ENCODE results near the gene NR2F6.

The NR2F6 gene

DNA sequence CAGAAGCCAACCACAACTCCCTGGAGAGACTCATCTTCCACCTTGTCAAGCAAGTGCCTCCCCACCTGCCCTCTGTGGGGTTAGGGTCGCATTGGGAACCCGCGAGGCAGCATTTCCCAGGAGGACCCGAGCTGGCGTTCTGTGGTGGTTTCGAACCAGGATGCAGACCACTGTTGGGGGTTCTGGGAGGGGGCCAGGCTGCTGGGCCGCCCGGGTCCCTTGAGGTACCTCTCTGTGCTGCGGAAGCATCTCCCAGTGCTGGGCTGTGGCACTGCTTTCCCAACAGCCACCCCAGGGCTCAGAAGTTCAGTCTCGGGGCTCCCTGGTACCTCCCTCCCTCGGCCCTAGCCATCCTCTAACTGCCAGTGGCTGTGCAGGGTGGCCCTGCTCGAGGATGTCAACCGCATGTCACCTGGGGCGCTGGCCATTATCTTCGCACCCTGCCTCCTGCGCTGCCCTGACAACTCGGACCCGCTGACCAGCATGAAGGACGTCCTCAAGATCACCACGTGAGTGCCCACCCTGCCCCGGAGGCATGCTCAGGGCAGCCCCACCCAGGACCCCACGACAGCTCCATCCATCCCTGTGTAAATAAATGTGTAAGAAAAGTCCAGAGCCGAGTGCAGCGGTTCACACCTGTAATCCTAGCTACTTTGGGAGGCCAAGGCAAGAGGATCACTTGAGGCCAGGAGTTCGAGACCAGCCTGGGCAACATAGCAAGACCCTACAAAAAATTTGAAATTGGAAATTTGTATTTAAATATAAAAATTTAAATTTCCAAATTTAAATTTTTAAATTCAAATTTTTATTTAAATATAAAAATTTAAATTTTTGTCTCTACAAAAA lies 38.8 kb downstream of the NR2F6 start:
- no peak overlapping the region for H3K27ac ChIP-seq
- H3K36me3 ChIP-seq (ENCODE audit: control insufficient read depth, insufficient read depth, low read length) = no peaks in the 10 kb centered on the region

DNA sequence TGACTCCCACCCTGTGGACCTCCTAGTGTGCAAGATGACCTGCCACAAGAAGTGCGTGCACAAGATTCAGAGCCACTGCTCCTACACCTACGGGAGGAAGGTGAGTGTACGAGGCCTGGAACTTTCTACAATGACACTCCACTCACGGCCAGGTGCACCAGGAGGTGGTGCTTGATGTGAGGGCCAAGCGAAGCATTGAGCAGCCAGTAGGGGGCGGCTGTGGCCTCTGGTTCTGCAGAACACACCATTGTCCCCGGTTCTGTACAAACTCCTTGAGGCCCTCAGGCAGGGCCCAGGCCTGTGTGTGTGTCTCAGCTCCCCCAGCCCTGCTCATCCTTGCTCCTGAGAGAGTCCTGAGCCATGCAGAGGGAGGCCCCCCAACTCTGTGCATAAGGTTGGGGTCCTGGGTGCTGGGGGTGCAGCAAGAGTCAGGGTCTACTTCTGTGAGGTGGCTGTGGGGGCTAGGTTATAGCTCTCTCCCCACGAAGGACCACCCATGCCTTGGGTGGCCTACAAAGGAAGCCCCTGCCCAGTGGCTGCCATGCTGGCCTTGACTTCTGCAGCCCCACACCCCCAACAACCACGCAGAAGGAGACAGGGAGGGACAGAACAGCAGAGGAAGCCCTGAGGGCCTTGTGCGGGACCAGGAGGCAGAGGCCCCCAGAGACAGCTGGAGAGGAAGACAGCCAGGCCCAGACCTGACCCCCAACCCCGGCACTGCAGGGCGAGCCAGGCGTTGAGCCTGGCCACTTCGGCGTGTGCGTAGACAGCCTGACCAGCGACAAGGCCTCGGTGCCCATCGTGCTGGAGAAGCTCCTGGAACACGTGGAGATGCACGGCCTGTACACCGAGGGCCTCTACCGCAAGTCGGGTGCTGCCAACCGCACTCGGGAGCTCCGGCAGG lies 40.2 kb downstream of the NR2F6 start:
- Histone ChIP-seq H3K79me2 (no peaks in the 10 kb centered on the region), H3K9me3 (ENCODE audit: control insufficient read depth, low read length) (no peaks in the 10 kb centered on the region), H2AFZ (no peak overlapping the region), H3K4me3 (ENCODE audit: low read depth, low read length) (no peak overlapping the region), H3K27ac (no peak overlapping the region), H3K36me3 (ENCODE audit: control insufficient read depth, insufficient read depth, low read length) (no peaks in the 10 kb centered on the region), H3K4me2 (ENCODE audit: low read length) (no peak overlapping the region), H3K9ac (no peak overlapping the region), H3K27me3 (ENCODE audit: control insufficient read depth, insufficient read depth, low read length) (no peaks in the 10 kb centered on the region), H3K4me1 (no peaks in the 10 kb centered on the region)
- TF ChIP-seq CTCF (IDR thresholded peaks at IDR 0.05) = peak; percentile 74

More for the DNA sequence above, 38.8 kb downstream of the NR2F6 start:
- Histone ChIP-seq H3K79me2 (no peaks in the 10 kb centered on the region), H2AFZ (no peak overlapping the region), H3K4me2 (ENCODE audit: low read length) (no peak overlapping the region), H3K4me3 (ENCODE audit: low read depth, low read length) (no peak overlapping the region), H3K4me1 (no peaks in the 10 kb centered on the region), H3K9ac (no peak overlapping the region), H3K9me3 (ENCODE audit: control insufficient read depth, low read length) (no peaks in the 10 kb centered on the region), H3K27me3 (ENCODE audit: control insufficient read depth, insufficient read depth, low read length) (no peaks in the 10 kb centered on the region)
- TF ChIP-seq CTCF (IDR thresholded peaks at IDR 0.05) = no peak

GRCh38 chr19:17202713-17203112 lies 43.0 kb downstream of the NR2F6 start:
- H3K9me3 ChIP-seq (ENCODE audit: control insufficient read depth, low read length) = no peaks in the 10 kb centered on the region
- no peaks in the 10 kb centered on the region for H3K36me3 ChIP-seq (ENCODE audit: control insufficient read depth, insufficient read depth, low read length)
- H3K9ac ChIP-seq = no peak overlapping the region
- H3K4me2 ChIP-seq (ENCODE audit: low read length) = no peak overlapping the region
- no peaks in the 10 kb centered on the region for H3K27me3 ChIP-seq (ENCODE audit: control insufficient read depth, insufficient read depth, low read length)
- H3K79me2 ChIP-seq = no peaks in the 10 kb centered on the region
- no peak overlapping the region for H2AFZ ChIP-seq
- no peaks in the 10 kb centered on the region for H3K4me1 ChIP-seq
- H3K4me3 ChIP-seq (ENCODE audit: low read depth, low read length) = no peak overlapping the region
- H3K27ac ChIP-seq = no peak overlapping the region
- TF ChIP-seq CTCF (IDR thresholded peaks at IDR 0.05) = no peak

DNA sequence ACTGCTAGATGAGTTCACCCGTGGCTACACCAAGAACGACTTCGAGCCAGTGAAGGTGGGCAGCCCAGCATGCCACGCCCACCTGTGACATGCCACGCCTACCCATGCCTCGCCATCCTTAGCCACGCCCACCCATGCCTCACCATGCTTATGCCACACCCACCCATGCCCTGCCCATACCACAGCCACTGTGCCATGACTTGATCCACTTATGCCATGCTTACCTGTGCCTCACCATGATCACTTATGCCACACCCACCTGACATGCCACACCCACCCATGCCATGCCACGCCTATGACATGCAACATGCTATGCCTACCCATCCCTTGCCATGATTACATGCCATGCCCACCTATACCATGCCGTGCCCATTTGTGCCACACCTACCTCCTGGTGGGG lies 43.5 kb downstream of the NR2F6 start:
- H3K27ac ChIP-seq = no peak overlapping the region
- H3K4me1 ChIP-seq = no peaks in the 10 kb centered on the region
- TF ChIP-seq CTCF (IDR thresholded peaks at IDR 0.05) = no peak
- no peak overlapping the region for H3K4me2 ChIP-seq (ENCODE audit: low read length)
- H2AFZ ChIP-seq = no peak overlapping the region
- H3K79me2 ChIP-seq = no peaks in the 10 kb centered on the region
- no peak overlapping the region for H3K9ac ChIP-seq
- no peaks in the 10 kb centered on the region for H3K36me3 ChIP-seq (ENCODE audit: control insufficient read depth, insufficient read depth, low read length)
- H3K27me3 ChIP-seq (ENCODE audit: control insufficient read depth, insufficient read depth, low read length) = no peaks in the 10 kb centered on the region
- no peaks in the 10 kb centered on the region for H3K9me3 ChIP-seq (ENCODE audit: control insufficient read depth, low read length)
- H3K4me3 ChIP-seq (ENCODE audit: low read depth, low read length) = no peak overlapping the region
